AG04450 (cell line): ENCODE results near the gene ROBO1. TPM values are rescaled to one million over a fixed set of nuclear protein-coding genes. Genes with fewer than 3 reads are reported as not detected.
"Not testable (repeated sequence)": the region's sequence is repeated elsewhere in the genome, so short reads cannot be mapped to it uniquely, and the experiment has no call there.

Experiments
- CTCF ChIA-PET: fragments of 300-600, 350-600 bp; formaldehyde crosslinking; extraction: SDS; loops from one replicate; lab custom pipeline; 2022; ENCODE audit warnings: antibody characterized with exemption, inconsistent platforms; lab: Charles Lee
- POLR2A ChIA-PET: fragments of 350-600 bp; formaldehyde crosslinking; extraction: SDS; loops from one replicate; lab custom pipeline; 2021; ENCODE audit warnings: antibody characterized with exemption, inconsistent platforms; lab: Yijun Ruan, JAX
- DNase-seq: peaks from one replicate; pipeline ENCODE4 v3.0.0-alpha.2; 2011; ENCODE audit warnings: low read depth, low spot score
- H3K27ac ChIP-seq: one replicate; pipeline ENCODE4 v1.5.1; 2012; ENCODE audit warnings: low read depth, low read length, control low read depth
- H3K27me3 ChIP-seq: one replicate; pipeline ENCODE4 v1.6.0; 2012; ENCODE audit warnings: low read length; ENCODE audit not compliant: control insufficient read depth, insufficient read depth
- H3K4me3 ChIP-seq: 2 replicates; pipeline ENCODE4 v1.5.1; 2011; ENCODE audit warnings: mild to moderate bottlenecking, low read depth, low read length, control low read depth
- H3K9me3 ChIP-seq: 2 replicates; pipeline ENCODE4 v1.5.1; 2012; ENCODE audit warnings: low read length; ENCODE audit not compliant: control insufficient read depth, insufficient read depth
- CTCF ChIP-seq: IDR thresholded peaks from 2 replicates; pipeline ENCODE4 v1.5.1; 2011; ENCODE audit warnings: low read depth, low read length, control low read depth, inconsistent platforms
- polyA plus RNA-seq: library from polyadenylated mRNA; depleted of rRNA; stranded (reverse); fragments of >200 nt; gene quantifications from 2 replicates; pipeline ENCODE4 v1.2.3, GENCODE V29; 2011

ROBO1 gene
- polyA plus RNA-seq, 1 experiment, result 66.0 TPM

GRCh38 chr3:79517766-79518413 lies 249.9 kb downstream of the ROBO1 start:
- DNase-seq, result no peak
- Histone ChIP-seq H3K27me3 (no peaks in the 10 kb centered on the region), H3K9me3 (no peaks in the 10 kb centered on the region), H3K4me3 (no peak overlapping the region), H3K27ac (no peak overlapping the region)
- TF ChIP-seq CTCF, result peak; percentile 78
- ChIA-PET POLR2A (no interaction called here), CTCF (interaction anchor here (0.5 to 1.6 kb wide), 20 partner anchors 9 to 1774 kb away, joined by 3 to 7 read pairs (median 4); no protein-coding TSS in a partner anchor)

GRCh38 chr3:79516795-79517194 lies 251.0 kb downstream of the ROBO1 start:
- POLR2A ChIA-PET, result no interaction called here
- H3K4me3 ChIP-seq, result no peak overlapping the region
- no peaks in the 10 kb centered on the region for H3K9me3 ChIP-seq
- no peak overlapping the region for H3K27ac ChIP-seq
- no peak for TF ChIP-seq CTCF
- CTCF ChIA-PET, result no interaction called here
- no peaks in the 10 kb centered on the region for H3K27me3 ChIP-seq
- no peak for DNase-seq

GRCh38 chr3:79515072-79515471 lies 252.7 kb downstream of the ROBO1 start:
- Histone ChIP-seq H3K9me3 (no peaks in the 10 kb centered on the region), H3K4me3 (no peak overlapping the region), H3K27me3 (no peaks in the 10 kb centered on the region), H3K27ac (no peak overlapping the region)
- no peak for DNase-seq
- no peak for TF ChIP-seq CTCF
- ChIA-PET POLR2A (no interaction called here), CTCF (no interaction called here)

- TF ChIP-seq CTCF, result no peak
- ChIA-PET CTCF (interaction anchor here (0.9 kb wide), 1 partner anchor 868 kb away, joined by 3 read pairs; no protein-coding TSS in a partner anchor), POLR2A (no interaction called here)
- Histone ChIP-seq H3K27me3 (no peaks in the 10 kb centered on the region), H3K4me3 (no peak overlapping the region), H3K9me3 (no peaks in the 10 kb centered on the region), H3K27ac (no peak overlapping the region)
- DNase-seq, result no peak
Measured at GRCh38 chr3:79514069-79514468, 253.7 kb downstream of the ROBO1 start.

GRCh38 chr3:79506751-79507150 lies 261.0 kb downstream of the ROBO1 start:
- CTCF ChIA-PET, result interaction anchor here (0.7 to 1.8 kb wide), 2 partner anchors 9 to 11 kb away, joined by 3 to 7 read pairs; no protein-coding TSS in a partner anchor
- no peak for TF ChIP-seq CTCF

GRCh38 chr3:79502216-79502681 lies 265.5 kb downstream of the ROBO1 start:
- H3K27me3 ChIP-seq, DNase-seq, H3K9me3 ChIP-seq, POLR2A ChIA-PET, H3K27ac ChIP-seq, H3K4me3 ChIP-seq: not testable (repeated sequence)
- CTCF ChIA-PET, result interaction anchor here (1.3 kb wide), 1 partner anchor 16 kb away, joined by 4 read pairs; no protein-coding TSS in a partner anchor

More at GRCh38 chr3:79506751-79507150, 261.0 kb downstream of the ROBO1 start:
- POLR2A ChIA-PET, result no interaction called here
- H3K27me3 ChIP-seq, result no peaks in the 10 kb centered on the region
- H3K27ac ChIP-seq, result no peak overlapping the region
- no peak for DNase-seq
- no peak overlapping the region for H3K4me3 ChIP-seq
- peaks cover 6% of the 10 kb centered on the region; the same call in 1 of the 2 replicates for H3K9me3 ChIP-seq
